Measurements from ENCODE around the gene FILIP1L. TPM values are rescaled to one million over a fixed set of nuclear protein-coding genes. Genes with fewer than 3 reads are reported as not detected.

Gene FILIP1L
- total RNA-seq, 1 experiment from 2014 or later: 0.07 TPM

DNA sequence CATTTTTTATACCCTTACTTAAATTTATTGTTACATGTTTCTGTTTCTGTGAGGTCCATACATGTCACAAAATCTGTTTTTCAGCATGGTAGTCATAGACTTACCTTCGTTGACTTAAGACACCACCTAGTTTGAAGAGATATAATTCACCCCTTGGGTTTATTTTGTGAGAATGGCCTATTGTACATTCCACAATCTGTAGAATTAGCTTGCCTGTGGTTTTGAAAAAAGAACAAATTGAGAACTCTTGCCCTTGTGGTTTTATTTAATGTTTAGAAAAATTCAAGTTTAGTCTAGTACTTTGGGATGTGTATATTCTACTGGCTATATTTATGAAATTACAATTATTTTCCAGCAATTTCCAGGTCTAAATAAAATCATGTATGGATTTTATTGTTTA lies 31.6 kb downstream of the FILIP1L start:
- H2BK120ac ChIP-seq (ENCODE audit: low read depth, low read length, poor library complexity, severe bottlenecking): no peak overlapping the region
- no peak for DNase-seq
- no peak overlapping the region for H3K9ac ChIP-seq (ENCODE audit: extremely low read depth, insufficient read length, low read length)
- H3K27me3 ChIP-seq (ENCODE audit: insufficient read depth, low read length): no peaks in the 10 kb centered on the region
- H2BK5ac ChIP-seq (ENCODE audit: insufficient read length, low read length): no peak overlapping the region
- Mint-ChIP-seq H3K9me3 (no peaks in the 10 kb centered on the region), H3K27me3 (ENCODE audit: low read depth) (no peaks in the 10 kb centered on the region), H3K36me3 (ENCODE audit: insufficient read depth in 1 of 3, low read depth in 3 of 3) (no peaks in the 10 kb centered on the region), H3K27ac (no peak overlapping the region; a peak in 1 of 7 replicates), H3K4me3 (no peak overlapping the region), H3K4me1 (peaks cover 5 to 10% of the 10 kb centered on the region in 2 experiments)
- no peak overlapping the region for H2BK20ac ChIP-seq (ENCODE audit: low read depth, low read length, poor library complexity, severe bottlenecking)
- H3K4me2 ChIP-seq (ENCODE audit: insufficient read depth, insufficient read length, low read length): no peak overlapping the region
- WGBS (ENCODE audit: extremely low coverage, insufficient read length, low lambda C conversion rate): no CpG with 5 or more reads among the region's 1 CpG
- no peak overlapping the region for H3K56ac ChIP-seq (ENCODE audit: insufficient read length, low read depth, low read length)
- no peak overlapping the region for H2BK15ac ChIP-seq (ENCODE audit: low read depth, low read length)
- no peak overlapping the region for H3K23ac ChIP-seq (ENCODE audit: insufficient read length, low read depth, low read length)
- H2AFZ ChIP-seq (ENCODE audit: low read length): no peak overlapping the region
- H3T11ph ChIP-seq (ENCODE audit: low read length): no peak overlapping the region
- H3K14ac ChIP-seq (ENCODE audit: insufficient read depth, low read length): no peak overlapping the region
- no peak overlapping the region for H3K18ac ChIP-seq (ENCODE audit: insufficient read length, low read depth, low read length)
- no peaks in the 10 kb centered on the region for H4K20me1 ChIP-seq (ENCODE audit: control insufficient read depth, insufficient read depth, insufficient read length)
- H3K9me3 ChIP-seq (ENCODE audit: control insufficient read depth, low read depth, low read length): no peaks in the 10 kb centered on the region
- H3K79me2 ChIP-seq (ENCODE audit: insufficient read depth, low read length): no peaks in the 10 kb centered on the region
- no peak overlapping the region for H4K5ac ChIP-seq (ENCODE audit: insufficient read length, low read depth, low read length)
- H3K4ac ChIP-seq (ENCODE audit: low read depth, low read length): no peak overlapping the region
- H2BK12ac ChIP-seq (ENCODE audit: insufficient read length, low read depth, low read length): no peak overlapping the region
- no peak overlapping the region for H2AK5ac ChIP-seq (ENCODE audit: insufficient read length, low read length)
- TF ChIP-seq, protein P1, sequence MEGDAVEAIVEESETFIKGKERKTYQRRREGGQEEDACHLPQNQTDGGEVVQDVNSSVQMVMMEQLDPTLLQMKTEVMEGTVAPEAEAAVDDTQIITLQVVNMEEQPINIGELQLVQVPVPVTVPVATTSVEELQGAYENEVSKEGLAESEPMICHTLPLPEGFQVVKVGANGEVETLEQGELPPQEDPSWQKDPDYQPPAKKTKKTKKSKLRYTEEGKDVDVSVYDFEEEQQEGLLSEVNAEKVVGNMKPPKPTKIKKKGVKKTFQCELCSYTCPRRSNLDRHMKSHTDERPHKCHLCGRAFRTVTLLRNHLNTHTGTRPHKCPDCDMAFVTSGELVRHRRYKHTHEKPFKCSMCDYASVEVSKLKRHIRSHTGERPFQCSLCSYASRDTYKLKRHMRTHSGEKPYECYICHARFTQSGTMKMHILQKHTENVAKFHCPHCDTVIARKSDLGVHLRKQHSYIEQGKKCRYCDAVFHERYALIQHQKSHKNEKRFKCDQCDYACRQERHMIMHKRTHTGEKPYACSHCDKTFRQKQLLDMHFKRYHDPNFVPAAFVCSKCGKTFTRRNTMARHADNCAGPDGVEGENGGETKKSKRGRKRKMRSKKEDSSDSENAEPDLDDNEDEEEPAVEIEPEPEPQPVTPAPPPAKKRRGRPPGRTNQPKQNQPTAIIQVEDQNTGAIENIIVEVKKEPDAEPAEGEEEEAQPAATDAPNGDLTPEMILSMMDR (conservative IDR thresholded peaks at IDR 0.05): no peak
- no peaks in the 10 kb centered on the region for H3K23me2 ChIP-seq (ENCODE audit: insufficient read length, low read depth, low read length, poor library complexity, severe bottlenecking)
- no peak overlapping the region for H4K8ac ChIP-seq (replicated peaks; ENCODE audit: insufficient read length, low read depth, low read length)
- H4K91ac ChIP-seq (ENCODE audit: insufficient read length, low read depth, low read length): no peak overlapping the region
- no peaks in the 10 kb centered on the region for H3K79me1 ChIP-seq (ENCODE audit: insufficient read depth, low read depth, low read length, poor library complexity, severe bottlenecking)
- no peak overlapping the region for H3K27ac ChIP-seq (ENCODE audit: insufficient read length, low read depth, low read length)
- no peaks in the 10 kb centered on the region for H3K4me1 ChIP-seq (ENCODE audit: insufficient read depth, low read length)
